GM12875 (cell line): ENCODE results near the gene SH2D3C.

Source experiments
- H3K4me3 ChIP-seq: one replicate; pipeline ENCODE4 v1.5.1; 2011; ENCODE audit warnings: low read depth, low read length, control low read depth
- CTCF ChIP-seq: IDR thresholded peaks from 2 replicates; pipeline ENCODE4 v1.5.1; 2011; ENCODE audit warnings: low read depth, mild to moderate bottlenecking, control low read depth, inconsistent platforms, low read length, moderate library complexity, borderline replicate concordance; ENCODE audit not compliant: insufficient read depth

SH2D3C gene

GRCh38 chr9:127693143-127693542, 85.3 kb downstream of the SH2D3C start:
- no peak for TF ChIP-seq CTCF
- H3K4me3 ChIP-seq = no peak overlapping the region

GRCh38 chr9:127692071-127692470, 86.4 kb downstream of the SH2D3C start:
- TF ChIP-seq CTCF = no peak
- H3K4me3 ChIP-seq = no peak overlapping the region

GRCh38 chr9:127690735-127691134, 87.7 kb downstream of the SH2D3C start:
- no peak overlapping the region for H3K4me3 ChIP-seq
- no peak for TF ChIP-seq CTCF

GRCh38 chr9:127689329-127690000, 89.0 kb downstream of the SH2D3C start:
- TF ChIP-seq CTCF = no peak
- no peak overlapping the region for H3K4me3 ChIP-seq
